Loucy (cell line): ENCODE measurements around the gene CYB5A.

Experiments
- H2AFZ ChIP-seq: fragments of 200-600 bp; sonication (generic); 2 replicates; pipeline ENCODE4 v1.6.0; 2016; ENCODE audit warnings: antibody characterized with exemption, mild to moderate bottlenecking, low read length, moderate library complexity
- H3F3A ChIP-seq: fragments of 200-600 bp; 2 replicates; pipeline ENCODE4 v1.6.0; 2016; ENCODE audit warnings: antibody characterized with exemption, low read depth, mild to moderate bottlenecking
- H3K27me3 ChIP-seq: fragments of 200-600 bp; sonication (generic); 2 replicates; pipeline ENCODE4 v1.6.1; 2014; ENCODE audit warnings: low read length, mild to moderate bottlenecking; ENCODE audit not compliant: insufficient read depth, poor library complexity, severe bottlenecking
- H3K36me3 ChIP-seq: fragments of 200-600 bp; sonication (generic); 2 replicates; pipeline ENCODE4 v1.6.1; 2016; ENCODE audit warnings: low read length; ENCODE audit not compliant: insufficient read depth
- H3K4me1 ChIP-seq: fragments of 200-600 bp; sonication (generic); 2 replicates; pipeline ENCODE4 v1.5.1; 2014; ENCODE audit warnings: low read length, mild to moderate bottlenecking; ENCODE audit not compliant: insufficient read depth, poor library complexity, severe bottlenecking
- H3K4me2 ChIP-seq: fragments of 200-600 bp; sonication (generic); 2 replicates; pipeline ENCODE4 v1.6.0; 2014; ENCODE audit warnings: antibody characterized with exemption, low read length, low read depth, mild to moderate bottlenecking; ENCODE audit not compliant: poor library complexity, severe bottlenecking
- H3K4me3 ChIP-seq: fragments of 200-600 bp; sonication (generic); 2 replicates; pipeline ENCODE4 v1.5.1; 2014; ENCODE audit warnings: low read length, mild to moderate bottlenecking, mixed read lengths; ENCODE audit not compliant: poor library complexity, severe bottlenecking
- H3K79me2 ChIP-seq: fragments of 200-600 bp; sonication (generic); 2 replicates; pipeline ENCODE4 v1.6.1; 2014; ENCODE audit warnings: low read length; ENCODE audit not compliant: insufficient read depth
- H3K9ac ChIP-seq: fragments of 200-600 bp; sonication (generic); 2 replicates; pipeline ENCODE4 v1.6.0; 2014; ENCODE audit warnings: mild to moderate bottlenecking, low read depth, low read length, moderate library complexity; ENCODE audit not compliant: poor library complexity, severe bottlenecking
- H3K9me2 ChIP-seq: fragments of 200-600 bp; sonication (generic); replicated peaks from 2 replicates; pipeline ENCODE4 v1.6.1; 2016; ENCODE audit warnings: low read depth, low read length, mixed read lengths
- H3K9me3 ChIP-seq: fragments of 200-600 bp; sonication (generic); 2 replicates; pipeline ENCODE4 v1.6.1; 2014; ENCODE audit warnings: mild to moderate bottlenecking, antibody characterized with exemption, low read length, low read depth; ENCODE audit not compliant: insufficient read depth
- H4K20me1 ChIP-seq: fragments of 200-600 bp; sonication (generic); 2 replicates; pipeline ENCODE4 v1.6.0; 2014; ENCODE audit warnings: antibody characterized with exemption, low read length, mild to moderate bottlenecking; ENCODE audit not compliant: insufficient read depth, poor library complexity, severe bottlenecking
- CTCF ChIP-seq: fragments of 200-600 bp; sonication (generic); conservative IDR thresholded peaks from 2 replicates; pipeline ENCODE4 v1.5.1; 2014; ENCODE audit warnings: mild to moderate bottlenecking, antibody characterized with exemption, low read length
- EZH2phosphoT487 ChIP-seq: fragments of 200-600 bp; IDR thresholded peaks from 2 replicates; pipeline ENCODE4 v1.6.1; 2018; ENCODE audit warnings: antibody characterized with exemption, mild to moderate bottlenecking, moderate library complexity, borderline replicate concordance

CYB5A gene

GRCh38 chr18:74291771-74292540 is at the start of gene CYB5A:
Gene CYB5A, minus strand, starts transcription at chr18:74291963. Its CDS starts 88 bp downstream, at chr18:74291875.
- no peaks in the 10 kb centered on the region for H3K9me2 ChIP-seq

GRCh38 chr18:74337912-74338309 is 46.1 kb upstream of the CYB5A start:
- H3K9me3 ChIP-seq = no peaks in the 10 kb centered on the region
- H3K4me1 ChIP-seq = no peaks in the 10 kb centered on the region
- no peaks in the 10 kb centered on the region for H4K20me1 ChIP-seq
- no peaks in the 10 kb centered on the region for H3F3A ChIP-seq
- no peaks in the 10 kb centered on the region for H3K36me3 ChIP-seq
- H3K79me2 ChIP-seq = no peaks in the 10 kb centered on the region
- no peak overlapping the region for H2AFZ ChIP-seq
- no peak overlapping the region for H3K9ac ChIP-seq
- no peak overlapping the region for H3K4me3 ChIP-seq
- H3K27me3 ChIP-seq = no peaks in the 10 kb centered on the region
- H3K9me2 ChIP-seq = no peaks in the 10 kb centered on the region
- TF ChIP-seq CTCF (no peak), EZH2phosphoT487 (no peak)
- H3K4me2 ChIP-seq = no peak overlapping the region

More at GRCh38 chr18:74291771-74292540, at the start of gene CYB5A:
- Histone ChIP-seq H3K79me2 (peaks cover 27% of the 10 kb centered on the region; the same call in 1 of the 2 replicates), H3F3A (no peaks in the 10 kb centered on the region), H3K9ac (peak within 1 kb of the TSS; percentile 74), H3K36me3 (no peaks in the 10 kb centered on the region), H4K20me1 (no peaks in the 10 kb centered on the region), H3K4me3 (peak within 1 kb of the TSS; percentile 74), H3K9me3 (no peaks in the 10 kb centered on the region), H2AFZ (peak within 1 kb of the TSS; percentile 92), H3K4me1 (peaks cover 20% of the 10 kb centered on the region), H3K4me2 (peak within 1 kb of the TSS; percentile 88), H3K27me3 (no peaks in the 10 kb centered on the region)
- TF ChIP-seq CTCF (peak; percentile 26; the same call in 1 of the 2 replicates), EZH2phosphoT487 (no peak)

GRCh38 chr18:74337155-74337911 is 45.6 kb upstream of the CYB5A start:
- Histone ChIP-seq H3K36me3 (no peaks in the 10 kb centered on the region), H3K27me3 (no peaks in the 10 kb centered on the region), H3K9me3 (no peaks in the 10 kb centered on the region), H3F3A (no peaks in the 10 kb centered on the region), H3K9ac (no peak overlapping the region), H3K9me2 (no peaks in the 10 kb centered on the region), H3K4me1 (no peaks in the 10 kb centered on the region), H2AFZ (no peak overlapping the region), H3K4me2 (no peak overlapping the region), H3K4me3 (no peak overlapping the region), H3K79me2 (no peaks in the 10 kb centered on the region), H4K20me1 (no peaks in the 10 kb centered on the region)
- TF ChIP-seq CTCF (no peak), EZH2phosphoT487 (no peak)
